ENCODE data around the gene MICB. TPM values are rescaled to one million over a fixed set of nuclear protein-coding genes. Genes with fewer than 3 reads are reported as not detected.

Gene MICB
- total and polyA plus RNA-seq, 9 of the 15 experiments (the other 6 are each of a cell fraction or from before 2014, with no cell fraction given) = 13.3 to 34.5 (median 19.8) TPM

- Histone ChIP-seq H3K9ac (ENCODE audit: insufficient read depth in 1 of 2, low read depth in 2 of 2, low read length in 2 of 2) (peak overlapping the region; percentile 2 to 77; a peak in 3 of 4 replicates), H3K9me1 (ENCODE audit: control insufficient read depth, insufficient read depth, low read length) (peaks cover 6% of the 10 kb centered on the region), H3K4me3 (no peak overlapping the region), H3K9me3 (replicated peaks; ENCODE audit: control insufficient read depth, insufficient read depth, low read depth, low read length) (no peaks in the 10 kb centered on the region), H2AFZ (ENCODE audit: low read depth, low read length) (no peak overlapping the region), H3K4me2 (ENCODE audit: insufficient read depth, low read length) (no peak overlapping the region), H4K20me1 (replicated peaks; ENCODE audit: control insufficient read depth, insufficient read depth, low read length) (no peaks in the 10 kb centered on the region), H3K27me3 (ENCODE audit: control insufficient read depth in 2 of 2, insufficient read depth in 2 of 2, low read length in 2 of 2) (no peaks in the 10 kb centered on the region), H3K36me3 (ENCODE audit: control insufficient read depth, insufficient read depth, low read length) (peaks cover 61% of the 10 kb centered on the region), H3K27ac (ENCODE audit: extremely low read depth, low read depth, low read length) (no peak overlapping the region), H3K79me2 (ENCODE audit: control insufficient read depth, insufficient read depth, low read length) (no peaks in the 10 kb centered on the region), H3K4me1 (replicated peaks in 1 of 2; ENCODE audit: control insufficient read depth in 2 of 2, insufficient read depth in 2 of 2, low read length in 2 of 2) (peaks cover 41 to 56% of the 10 kb centered on the region in 2 experiments)
- no peak for FAIRE-seq
- intact Hi-C loops (cut with micrococcal nuclease) (no loop called here), in situ Hi-C loops (cut with MboI) (no loop called here)
- POLR2A ChIA-PET = interaction anchor here (0.6 to 5.8 kb wide), 4 partner anchors 9 to 99 kb away, joined by 3 to 38 read pairs (median 6); partner anchors contain the start of genes ATP6V1G2 and NFKBIL1
- CTCF ChIA-PET (ENCODE audit: low intra/inter-chr PET ratio) = no interaction called here
- DNase-seq (ENCODE audit: extremely low read depth in 1 of 4, low spot score in 3 of 4) = no peak
- WGBS (ENCODE audit: insufficient coverage, low coverage, missing lambda C conversion rate) = 82% methylated on average over 6 of the region's 8 CpGs
- BruUV-seq (replicated peaks) = no TSS peak
- 0 out of 2 replicates have a peak, but pooled peaks have one; percentile 20 for TF ChIP-seq POLR2G (IDR thresholded peaks at IDR 0.05; ENCODE audit: low read depth, low read length)
- no peak for TF ChIP-seq FOXK2 (conservative IDR thresholded peaks at IDR 0.05 in 1 of 2, IDR thresholded peaks at IDR 0.05 in 1 of 2; ENCODE audit: low read depth in 2 of 2)
- no peak for ATAC-seq
Observed at GRCh38 chr6:31558318-31558625, 60.3 kb downstream of the MICB start.

- Histone ChIP-seq H4K20me1 (replicated peaks; ENCODE audit: control insufficient read depth, insufficient read depth, low read length) (no peaks in the 10 kb centered on the region), H3K27me3 (ENCODE audit: control insufficient read depth in 2 of 2, insufficient read depth in 2 of 2, low read length in 2 of 2) (no peaks in the 10 kb centered on the region), H2AFZ (ENCODE audit: low read depth, low read length) (no peak overlapping the region), H3K4me1 (replicated peaks in 1 of 2; ENCODE audit: control insufficient read depth in 2 of 2, insufficient read depth in 2 of 2, low read length in 2 of 2) (peaks cover 47 to 62% of the 10 kb centered on the region in 2 experiments), H3K9ac (ENCODE audit: insufficient read depth in 1 of 2, low read depth in 2 of 2, low read length in 2 of 2) (peak overlapping the region; percentile 6 to 77; a peak in 2 of 4 replicates), H3K9me3 (replicated peaks; ENCODE audit: control insufficient read depth, insufficient read depth, low read depth, low read length) (no peaks in the 10 kb centered on the region), H3K9me1 (ENCODE audit: control insufficient read depth, insufficient read depth, low read length) (peaks cover 6% of the 10 kb centered on the region), H3K4me2 (ENCODE audit: insufficient read depth, low read length) (peak overlapping the region; percentile 17; the same call in 1 of the 2 replicates), H3K36me3 (ENCODE audit: control insufficient read depth, insufficient read depth, low read length) (peaks cover 55% of the 10 kb centered on the region), H3K27ac (ENCODE audit: extremely low read depth, low read depth, low read length) (peak overlapping the region; percentile 41), H3K4me3 (no peak overlapping the region), H3K79me2 (ENCODE audit: control insufficient read depth, insufficient read depth, low read length) (no peaks in the 10 kb centered on the region)
- DNase-seq (ENCODE audit: extremely low read depth in 1 of 4, low spot score in 3 of 4) = peak; percentile 65 to 83 (median 72)
- intact Hi-C loops (cut with micrococcal nuclease) = no loop called here
- WGBS (ENCODE audit: insufficient coverage, low coverage, missing lambda C conversion rate) = 39% methylated on average over 14 of the region's 14 CpGs
- peak; percentile 26 for ATAC-seq
- POLR2A ChIA-PET = interaction anchor here (0.6 to 5.8 kb wide), 13 partner anchors 10 to 239 kb away, joined by 3 to 38 read pairs (median 4); partner anchors contain the start of genes ATP6V1G2, DDX39B, NFKBIL1 and PRRC2A
- no TSS peak for BruUV-seq (replicated peaks)
- CTCF ChIA-PET (ENCODE audit: low intra/inter-chr PET ratio) = interaction anchor here (0.5 kb wide), 1 partner anchor 22 kb away, joined by 3 read pairs; no protein-coding TSS in a partner anchor
- in situ Hi-C loops (cut with MboI) = no loop called here
- peak; percentile 69 for FAIRE-seq
- TF ChIP-seq NCOA6 (IDR thresholded peaks at IDR 0.05) (no peak), MTA1 (IDR thresholded peaks at IDR 0.05; ENCODE audit: borderline replicate concordance) (peak; percentile 17; the same call in 1 of the 2 replicates), WHSC1 (IDR thresholded peaks at IDR 0.05; ENCODE audit: low read length) (no peak), NR2C2 (CRISPR knock-in tag; IDR thresholded peaks at IDR 0.05) (no peak), NR2C2 (tag; IDR thresholded peaks at IDR 0.05) (peak; percentile 47; the same call in 1 of the 2 replicates), DEAF1 (CRISPR knock-in tag; IDR thresholded peaks at IDR 0.05) (no peak), CEBPG (CRISPR knock-in tag; IDR thresholded peaks at IDR 0.05) (peak; percentile 92), CEBPG (tag; conservative IDR thresholded peaks at IDR 0.05 in 1 of 2, IDR thresholded peaks at IDR 0.05 in 1 of 2) (peak; percentile 52 to 94), POLR2G (IDR thresholded peaks at IDR 0.05; ENCODE audit: low read depth, low read length) (no peak), NFE2L1 (tag; IDR thresholded peaks at IDR 0.05; ENCODE audit: borderline replicate concordance, low read depth) (no peak), TEAD1 (CRISPR knock-in tag; IDR thresholded peaks at IDR 0.05) (peak in 1 of 2 experiments; percentile 4; a peak in 1 of 4 replicates), ELF4 (CRISPR knock-in tag; IDR thresholded peaks at IDR 0.05) (0 out of 2 replicates have a peak, but pooled peaks have one; percentile 3)
Observed at GRCh38 chr6:31558631-31559500, 60.9 kb downstream of the MICB start.

Measured in K562 (cell line).